HG03175 (cell line): ENCODE measurements around the gene PDGFRB.

ENCODE experiments used
- ATAC-seq: cut with Tn5 transposase; IDR thresholded peaks from one replicate; pipeline ENCODE4 v1.9.1; 2021; ENCODE audit warnings: mild to moderate bottlenecking, moderate library complexity; ENCODE audit not compliant: unreplicated experiment

The PDGFRB gene

GRCh38 chr5:150155258-150156026 lies at the start of gene PDGFRB:
TSS of gene PDGFRB (minus strand) at chr5:150155845. CDS start at chr5:150137047, 18,798 bp downstream.
- peak; percentile 55 for ATAC-seq

DNA sequence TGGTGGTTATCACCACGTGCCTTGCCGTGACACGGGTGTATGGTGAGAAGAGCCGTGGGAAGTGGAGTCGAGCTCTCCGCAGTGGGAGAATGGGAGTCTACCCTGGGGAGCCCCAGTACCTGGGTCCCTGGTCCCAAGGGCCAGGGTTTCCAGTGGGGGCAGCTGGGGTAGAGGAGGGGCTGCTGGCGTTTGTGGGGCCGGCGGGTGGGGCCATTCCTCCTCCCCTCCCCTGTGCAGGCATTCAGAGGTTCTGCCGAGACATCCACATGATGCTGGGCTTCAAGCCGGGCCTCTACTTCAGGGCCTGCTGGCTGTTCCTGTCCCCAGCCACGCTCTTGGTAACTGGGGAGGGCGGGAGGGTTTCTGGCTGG lies 48.9 kb upstream of the PDGFRB start:
- no peak for ATAC-seq

DNA sequence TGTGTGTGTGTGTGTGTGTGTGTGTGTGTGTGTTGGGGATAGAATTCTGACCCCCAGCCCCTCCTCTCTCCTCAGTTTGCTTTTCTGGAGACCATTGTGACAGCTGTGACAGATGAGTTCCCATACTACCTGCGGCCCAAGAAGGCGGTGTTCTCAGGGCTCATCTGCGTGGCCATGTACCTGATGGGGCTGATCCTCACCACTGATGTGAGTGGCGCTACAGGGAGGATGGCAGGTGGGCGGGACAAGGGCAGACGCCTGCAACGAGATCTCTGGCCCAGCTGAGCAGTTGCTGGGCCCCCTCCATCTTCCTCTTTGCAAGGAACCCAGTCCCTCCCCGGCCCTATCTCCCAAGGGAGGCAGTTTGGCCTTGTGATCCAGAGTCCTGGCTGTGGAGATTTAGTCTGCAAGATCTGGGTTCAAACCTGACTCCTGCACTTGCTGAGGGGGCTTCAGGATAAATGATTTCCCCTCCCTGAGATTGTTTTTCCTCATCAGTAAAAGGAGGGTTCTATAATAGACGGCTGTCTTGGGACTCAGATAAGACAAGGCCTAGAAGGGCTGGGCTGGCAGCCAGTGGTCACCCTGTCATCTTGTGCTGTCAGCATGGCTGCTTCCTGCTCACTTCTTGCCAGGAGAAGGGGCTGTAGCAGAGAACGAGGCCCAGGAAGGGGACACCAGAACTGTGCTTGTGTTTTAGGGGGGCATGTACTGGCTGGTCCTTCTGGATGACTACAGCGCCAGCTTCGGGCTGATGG lies 48.4 kb upstream of the PDGFRB start:
- no peak for ATAC-seq

DNA sequence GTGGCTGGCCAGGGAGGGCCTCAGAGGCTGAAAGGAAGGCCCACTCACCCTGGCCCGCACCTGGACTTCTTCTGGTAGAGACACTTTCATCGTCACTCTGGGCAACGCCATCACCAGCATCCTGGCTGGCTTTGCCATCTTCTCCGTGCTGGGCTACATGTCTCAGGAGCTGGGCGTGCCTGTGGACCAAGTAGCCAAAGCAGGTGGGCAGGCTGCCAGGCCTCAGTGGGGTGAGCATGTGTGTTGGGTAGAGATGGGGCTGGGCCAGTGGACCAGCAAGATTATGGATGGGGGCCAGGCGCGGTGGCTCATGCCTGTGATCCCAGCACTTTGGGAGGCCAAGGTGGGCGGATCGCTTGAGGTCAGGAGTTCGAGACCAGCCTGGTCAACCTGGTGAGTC lies 46.9 kb upstream of the PDGFRB start:
- ATAC-seq, result no peak

DNA sequence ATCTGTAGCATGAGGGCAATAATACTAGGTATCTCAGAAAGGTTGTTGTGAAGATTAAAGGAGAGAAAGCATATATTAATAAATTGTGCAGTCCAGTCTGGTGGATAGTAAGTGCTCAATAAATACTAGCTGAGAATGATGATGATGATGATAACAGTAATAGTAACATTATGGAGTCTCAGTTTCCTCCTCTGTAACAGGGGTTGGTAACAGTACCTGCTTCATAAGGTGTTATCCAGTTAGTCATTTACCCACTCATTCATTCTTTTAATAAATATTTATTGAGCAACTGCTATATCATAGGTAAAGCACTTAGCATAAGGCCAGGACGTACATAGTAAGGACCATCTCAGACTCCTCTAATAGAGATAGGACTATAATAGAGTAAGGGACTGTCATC lies 41.8 kb upstream of the PDGFRB start:
- no peak for ATAC-seq

GRCh38 chr5:150196986-150197385 lies 41.3 kb upstream of the PDGFRB start:
- ATAC-seq, result no peak

DNA sequence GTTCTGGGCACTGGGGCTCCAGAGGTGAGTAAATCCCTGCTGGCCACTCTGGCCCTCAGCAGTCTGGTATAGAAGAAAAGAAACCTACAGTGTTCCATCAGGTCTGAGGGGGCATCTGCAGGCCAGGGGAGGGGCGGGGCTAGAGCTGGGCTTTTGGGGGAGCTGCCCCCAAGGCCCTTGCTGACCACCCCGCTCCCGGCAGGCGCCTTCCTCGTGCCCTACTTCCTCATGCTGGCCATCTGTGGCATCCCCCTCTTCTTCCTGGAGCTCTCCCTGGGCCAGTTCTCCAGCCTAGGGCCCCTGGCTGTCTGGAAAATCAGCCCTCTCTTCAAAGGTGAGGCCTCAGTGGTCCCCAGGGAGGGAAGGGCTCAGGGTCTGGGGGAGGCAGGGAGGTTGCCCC lies 40.9 kb upstream of the PDGFRB start:
- ATAC-seq, result no peak

DNA sequence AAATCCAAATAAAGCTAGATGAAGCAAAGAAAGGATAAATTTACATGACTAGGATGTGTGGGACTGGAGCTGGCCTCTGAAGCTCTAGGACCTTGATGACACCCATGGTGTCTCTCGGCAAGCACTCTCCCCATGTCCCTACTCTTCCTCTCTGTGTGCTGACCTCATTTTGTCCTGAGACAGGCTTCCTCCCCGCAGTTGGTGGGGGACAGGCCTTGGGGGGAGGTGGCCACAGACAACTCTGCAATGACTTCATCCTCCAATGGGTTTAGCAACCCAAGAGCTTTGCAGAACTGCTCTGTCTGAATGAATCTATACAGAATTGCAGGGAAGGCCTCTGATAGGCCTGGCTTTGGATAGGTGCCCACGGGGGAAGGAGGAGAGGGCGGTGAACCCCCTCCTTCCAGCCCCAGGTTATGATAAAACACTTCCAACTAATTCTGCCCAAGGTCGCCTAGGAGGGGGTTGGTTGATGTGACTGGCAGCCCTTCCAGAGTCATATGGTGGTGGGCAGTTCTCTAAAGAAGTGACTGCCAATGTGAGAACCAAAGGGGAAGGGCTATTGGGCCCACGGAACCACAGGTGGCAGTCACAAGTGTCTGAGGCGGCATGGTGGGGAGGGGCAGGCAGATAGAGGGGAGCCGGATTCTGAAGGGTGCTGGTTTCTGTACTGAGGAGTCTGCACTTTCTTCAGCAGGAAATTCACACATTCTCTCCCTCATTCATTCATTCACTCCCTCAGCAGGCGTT lies 40.3 kb upstream of the PDGFRB start:
- ATAC-seq, result no peak

- no peak for ATAC-seq
Observed at GRCh38 chr5:150192462-150192861, 36.8 kb upstream of the PDGFRB start.

- no peak for ATAC-seq
Observed at GRCh38 chr5:150190987-150191386, 35.3 kb upstream of the PDGFRB start.

GRCh38 chr5:150190503-150190979 lies 34.9 kb upstream of the PDGFRB start:
- no peak for ATAC-seq

DNA sequence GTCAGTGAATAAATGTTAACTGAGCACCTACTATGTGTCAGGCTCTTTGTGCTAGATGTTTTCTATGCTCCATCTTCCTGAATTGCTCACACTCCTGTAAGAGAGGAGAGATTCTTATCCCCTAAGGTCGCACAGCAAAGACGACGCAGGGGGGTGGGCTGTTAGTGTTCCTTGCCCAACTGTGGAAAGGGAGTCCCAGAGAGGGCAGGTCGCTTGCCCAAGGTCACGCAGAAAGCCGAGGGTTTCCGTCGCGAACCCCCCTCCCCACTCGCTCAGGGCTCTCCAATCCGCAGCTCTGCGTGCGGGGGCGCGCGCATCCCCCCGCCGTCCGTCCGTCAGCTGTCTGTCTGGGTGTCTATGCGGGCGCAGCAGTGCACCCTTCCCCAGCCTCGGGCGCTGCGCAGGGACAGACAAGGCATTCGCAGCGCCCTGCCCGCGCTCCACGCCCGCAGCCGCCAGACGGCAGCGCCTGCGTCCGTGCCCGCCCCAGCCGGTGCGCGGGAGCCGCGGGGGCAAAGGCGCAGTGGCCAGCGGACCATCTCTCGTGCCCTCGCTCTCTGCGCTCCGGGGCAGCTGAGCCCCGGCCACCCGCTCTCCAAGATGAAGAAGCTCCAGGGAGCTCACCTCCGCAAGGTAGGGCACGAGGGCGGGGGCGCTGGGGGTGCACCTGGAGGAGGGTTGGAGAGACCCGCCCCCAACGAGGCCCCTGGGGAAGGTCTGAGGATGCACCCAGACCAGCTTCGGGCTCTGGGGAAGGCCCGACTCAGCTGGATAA lies 34.3 kb upstream of the PDGFRB start, which contains the start of gene SLC6A7:
TSS of gene SLC6A7 (plus strand) at position 335 of the 775 bp plus-strand sequence. CDS start at position 601, 266 bp downstream.
- ATAC-seq, result no peak

GRCh38 chr5:150189326-150189725 lies 33.7 kb upstream of the PDGFRB start:
- no peak for ATAC-seq

DNA sequence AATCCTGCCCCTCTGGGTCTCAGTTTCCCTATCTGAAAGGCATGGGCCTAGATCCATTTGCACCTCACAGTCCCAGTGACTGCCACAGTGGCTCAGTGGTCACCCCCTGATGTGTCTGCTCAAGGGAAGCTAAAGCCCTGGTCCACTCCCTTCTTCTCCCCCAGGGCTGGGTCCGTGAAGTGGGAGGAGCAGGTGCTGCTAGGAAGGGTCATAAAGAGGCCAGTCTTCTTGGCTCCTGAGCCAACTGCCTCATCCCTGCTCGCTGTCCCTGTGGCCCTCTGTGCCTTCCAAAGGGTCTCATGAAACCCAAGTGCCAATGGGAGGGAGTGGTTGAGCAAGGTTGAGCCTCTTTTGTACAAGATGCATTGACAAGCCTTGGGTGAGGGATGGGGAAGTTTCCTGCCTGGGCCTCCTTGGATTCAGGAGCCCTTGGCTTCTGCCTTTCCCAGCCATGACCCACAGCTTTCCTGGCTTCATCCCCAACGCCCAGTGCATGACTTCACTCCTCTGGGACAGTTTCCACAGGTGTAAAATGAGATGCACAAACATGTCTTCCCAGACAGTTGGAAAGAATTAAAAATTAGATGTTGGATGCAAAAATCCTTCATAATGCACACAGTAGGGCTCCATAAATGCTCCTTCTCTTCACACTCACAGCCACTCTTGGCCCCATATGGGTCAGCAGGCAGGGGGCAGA lies 32.6 kb upstream of the PDGFRB start:
- ATAC-seq, result no peak

GRCh38 chr5:150186897-150187296 lies 31.3 kb upstream of the PDGFRB start:
- ATAC-seq, result no peak

DNA sequence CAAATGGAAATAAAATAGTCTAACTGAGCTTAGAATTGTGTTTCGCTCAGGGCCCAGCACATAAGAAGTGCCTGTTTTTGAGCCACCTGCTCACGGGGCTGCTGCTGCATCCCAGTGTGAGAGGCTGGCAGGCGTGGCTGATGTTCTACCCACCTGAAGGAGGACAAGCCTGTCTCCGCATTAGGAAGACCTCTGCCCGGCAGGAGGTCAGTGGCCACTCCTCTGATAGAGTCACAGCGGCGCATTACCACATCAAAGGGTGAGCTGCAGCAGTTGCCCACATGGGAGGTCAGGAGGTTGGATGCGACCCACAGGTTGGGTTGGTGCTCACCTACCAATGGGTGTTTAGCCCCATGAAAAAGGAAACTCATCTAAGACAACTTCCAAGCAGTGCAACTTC lies 30.5 kb upstream of the PDGFRB start:
- no peak for ATAC-seq

DNA sequence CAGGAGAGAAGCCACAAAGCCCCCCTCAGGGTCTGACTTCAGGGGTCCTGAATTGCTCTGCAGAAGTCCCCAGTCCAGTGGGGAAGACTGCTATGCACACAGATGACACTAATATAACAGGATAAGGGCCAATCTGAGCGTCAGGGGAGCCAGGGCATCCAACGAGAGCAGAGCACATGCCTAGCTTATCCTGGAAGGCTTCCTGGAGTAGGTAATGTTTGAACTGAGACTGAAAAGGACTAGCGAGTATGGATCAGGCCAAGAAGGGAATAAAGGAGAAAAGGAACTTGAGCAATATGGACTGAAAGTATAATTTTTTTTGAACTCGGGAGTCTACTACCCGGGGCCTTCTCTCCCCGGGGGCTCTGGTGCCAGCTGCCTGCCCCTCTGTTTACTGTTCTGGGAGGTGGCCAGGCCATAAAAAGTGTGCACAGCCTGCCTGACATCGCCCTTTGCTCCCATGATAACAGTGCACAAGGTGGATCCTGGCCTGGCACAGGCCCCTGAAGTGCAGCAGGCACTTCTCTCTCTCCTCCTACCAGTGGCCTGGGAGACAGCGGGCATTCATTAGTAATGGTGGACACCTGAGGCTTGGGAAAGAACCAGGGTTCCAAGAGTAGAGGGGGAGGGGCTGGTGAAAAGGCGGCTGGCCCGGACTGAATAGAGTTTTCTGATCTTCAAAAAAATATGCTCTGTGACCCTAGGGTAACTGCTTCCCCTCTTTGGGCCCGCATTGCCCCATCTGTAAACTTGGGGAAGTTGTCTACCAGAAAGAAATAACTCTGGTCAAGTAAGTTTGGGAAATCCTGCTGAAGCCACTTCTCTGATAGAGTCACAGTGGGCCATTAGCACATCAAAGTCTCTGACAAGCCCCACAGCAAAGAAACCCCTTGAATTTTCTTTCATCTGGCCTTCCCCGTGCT lies 29.6 kb upstream of the PDGFRB start:
- no peak for ATAC-seq

GRCh38 chr5:150184006-150184405 lies 28.4 kb upstream of the PDGFRB start:
- no peak for ATAC-seq

DNA sequence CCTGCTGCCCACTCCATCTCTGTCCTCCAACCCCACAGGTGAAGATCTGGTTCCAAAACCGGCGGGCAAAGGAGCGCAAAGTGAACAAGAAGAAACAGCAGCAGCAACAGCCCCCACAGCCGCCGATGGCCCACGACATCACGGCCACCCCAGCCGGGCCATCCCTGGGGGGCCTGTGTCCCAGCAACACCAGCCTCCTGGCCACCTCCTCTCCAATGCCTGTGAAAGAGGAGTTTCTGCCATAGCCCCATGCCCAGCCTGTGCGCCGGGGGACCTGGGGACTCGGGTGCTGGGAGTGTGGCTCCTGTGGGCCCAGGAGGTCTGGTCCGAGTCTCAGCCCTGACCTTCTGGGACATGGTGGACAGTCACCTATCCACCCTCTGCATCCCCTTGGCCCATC lies 27.8 kb upstream of the PDGFRB start:
- ATAC-seq, result no peak
